AG04450 (cell line): ENCODE measurements around the gene MZT1. TPM values are rescaled to one million over a fixed set of nuclear protein-coding genes. Genes with fewer than 3 reads are reported as not detected.

Experiments
- CTCF ChIA-PET: fragments of 300-600, 350-600 bp; formaldehyde crosslinking; extraction: SDS; loops from one replicate; lab custom pipeline; 2022; ENCODE audit warnings: antibody characterized with exemption, inconsistent platforms; lab: Charles Lee
- POLR2A ChIA-PET: fragments of 350-600 bp; formaldehyde crosslinking; extraction: SDS; loops from one replicate; lab custom pipeline; 2021; ENCODE audit warnings: antibody characterized with exemption, inconsistent platforms; lab: Yijun Ruan, JAX
- DNase-seq: peaks from one replicate; pipeline ENCODE4 v3.0.0-alpha.2; 2011; ENCODE audit warnings: low read depth, low spot score
- H3K27ac ChIP-seq: one replicate; pipeline ENCODE4 v1.5.1; 2012; ENCODE audit warnings: low read depth, low read length, control low read depth
- H3K27me3 ChIP-seq: one replicate; pipeline ENCODE4 v1.6.0; 2012; ENCODE audit warnings: low read length; ENCODE audit not compliant: control insufficient read depth, insufficient read depth
- H3K4me3 ChIP-seq: 2 replicates; pipeline ENCODE4 v1.5.1; 2011; ENCODE audit warnings: mild to moderate bottlenecking, low read depth, low read length, control low read depth
- H3K9me3 ChIP-seq: 2 replicates; pipeline ENCODE4 v1.5.1; 2012; ENCODE audit warnings: low read length; ENCODE audit not compliant: control insufficient read depth, insufficient read depth
- CTCF ChIP-seq: IDR thresholded peaks from 2 replicates; pipeline ENCODE4 v1.5.1; 2011; ENCODE audit warnings: low read depth, low read length, control low read depth, inconsistent platforms
- polyA plus RNA-seq: library from polyadenylated mRNA; depleted of rRNA; stranded (reverse); fragments of >200 nt; gene quantifications from 2 replicates; pipeline ENCODE4 v1.2.3, GENCODE V29; 2011

Gene MZT1
- polyA plus RNA-seq, 1 experiment: 9.1 TPM

- ChIA-PET POLR2A (no interaction called here), CTCF (no interaction called here)
- H3K4me3 ChIP-seq: no peak overlapping the region
- H3K27me3 ChIP-seq: no peaks in the 10 kb centered on the region
- no peak for DNase-seq
- H3K27ac ChIP-seq: no peak overlapping the region
- TF ChIP-seq CTCF: no peak
- H3K9me3 ChIP-seq: no peaks in the 10 kb centered on the region
These were observed 40.7 kb downstream of the MZT1 start for GRCh38 chr13:72686766-72687165.

GRCh38 chr13:72680353-72680752, 47.1 kb downstream of the MZT1 start:
- H3K4me3 ChIP-seq: no peak overlapping the region
- H3K27ac ChIP-seq: no peak overlapping the region
- POLR2A ChIA-PET: no interaction called here
- TF ChIP-seq CTCF: no peak
- no peaks in the 10 kb centered on the region for H3K27me3 ChIP-seq
- CTCF ChIA-PET: no interaction called here
- no peak for DNase-seq
- no peaks in the 10 kb centered on the region for H3K9me3 ChIP-seq

- no peak for TF ChIP-seq CTCF
- Histone ChIP-seq H3K27me3 (no peaks in the 10 kb centered on the region), H3K9me3 (no peaks in the 10 kb centered on the region), H3K4me3 (no peak overlapping the region), H3K27ac (no peak overlapping the region)
- POLR2A ChIA-PET: no interaction called here
- CTCF ChIA-PET: no interaction called here
- DNase-seq: no peak
These were observed 49.1 kb downstream of the MZT1 start for GRCh38 chr13:72678312-72678711.

- no peak for DNase-seq
These were observed 50.0 kb downstream of the MZT1 start for GRCh38 chr13:72677431-72677830.

GRCh38 chr13:72666391-72666790, 61.0 kb downstream of the MZT1 start:
- Histone ChIP-seq H3K27ac (no peak overlapping the region), H3K27me3 (no peaks in the 10 kb centered on the region), H3K9me3 (no peaks in the 10 kb centered on the region), H3K4me3 (no peak overlapping the region)
- DNase-seq: no peak
- ChIA-PET POLR2A (no interaction called here), CTCF (interaction anchor here (0.6 kb wide), 1 partner anchor 15 kb away, joined by 3 read pairs; no protein-coding TSS in a partner anchor)
- TF ChIP-seq CTCF: no peak

More at GRCh38 chr13:72677431-72677830, 50.0 kb downstream of the MZT1 start:
- H3K27me3 ChIP-seq: no peaks in the 10 kb centered on the region
- TF ChIP-seq CTCF: no peak
- no peak overlapping the region for H3K27ac ChIP-seq
- ChIA-PET POLR2A (no interaction called here), CTCF (no interaction called here)
- no peak overlapping the region for H3K4me3 ChIP-seq
- no peaks in the 10 kb centered on the region for H3K9me3 ChIP-seq
